Nucleus accumbens (tissue), 56 donors: ENCODE data around the gene HCFC1R1.
"Not testable (repeated sequence)": the region's sequence is repeated elsewhere in the genome, so short reads cannot be mapped to it uniquely, and the experiment has no call there.

Source experiments
- DNase-seq, 56 donors: peaks; one replicate each; lab custom pipeline; 2025; lab: John Stamatoyannopoulos, UW

Gene HCFC1R1

DNA sequence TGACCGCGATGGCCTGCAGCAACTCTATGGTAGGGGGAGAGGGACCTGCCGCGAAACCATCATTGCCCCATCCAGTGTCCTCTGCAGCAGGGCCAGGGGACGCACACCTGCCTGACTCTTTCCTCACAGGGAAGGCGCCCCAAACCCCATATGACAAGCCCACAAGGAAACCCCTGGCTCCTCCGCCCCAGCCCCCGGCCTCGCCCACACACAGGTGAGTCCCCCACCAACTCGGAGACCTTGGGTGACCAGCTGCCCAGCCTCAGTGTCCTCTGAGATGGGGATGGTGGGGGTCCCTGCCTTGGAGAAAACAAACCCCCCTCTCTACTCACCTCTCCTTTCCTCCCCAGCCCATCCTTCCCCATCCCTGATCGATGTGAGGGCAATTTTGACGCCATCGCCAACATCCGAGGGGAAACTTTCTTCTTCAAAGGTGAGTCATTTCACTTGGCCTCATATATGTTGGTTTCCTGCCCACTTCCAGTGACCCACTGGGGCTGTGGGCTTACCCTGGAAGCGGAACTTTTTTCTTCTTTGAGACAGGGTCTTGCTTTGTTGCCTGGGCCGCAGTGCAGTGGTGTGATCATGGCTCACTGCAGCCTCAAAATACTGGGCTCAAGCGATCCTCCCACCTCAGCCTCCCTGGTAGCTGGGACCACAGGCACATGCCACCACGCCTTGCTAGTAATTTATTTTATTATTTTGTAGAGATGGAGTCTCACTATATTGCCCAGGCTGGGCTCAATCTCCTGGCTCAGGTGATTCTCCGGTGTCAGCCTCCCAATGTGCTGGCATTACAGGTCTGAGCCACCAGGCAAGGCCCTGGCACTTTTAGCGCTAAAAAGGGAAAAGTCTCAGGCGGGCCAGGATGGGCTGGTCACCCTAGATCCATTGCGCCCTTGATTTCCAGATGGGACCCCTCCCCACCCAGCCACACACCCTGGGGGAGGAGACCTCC, 33.7 kb upstream of the HCFC1R1 start:
- DNase-seq, result no peak

DNA sequence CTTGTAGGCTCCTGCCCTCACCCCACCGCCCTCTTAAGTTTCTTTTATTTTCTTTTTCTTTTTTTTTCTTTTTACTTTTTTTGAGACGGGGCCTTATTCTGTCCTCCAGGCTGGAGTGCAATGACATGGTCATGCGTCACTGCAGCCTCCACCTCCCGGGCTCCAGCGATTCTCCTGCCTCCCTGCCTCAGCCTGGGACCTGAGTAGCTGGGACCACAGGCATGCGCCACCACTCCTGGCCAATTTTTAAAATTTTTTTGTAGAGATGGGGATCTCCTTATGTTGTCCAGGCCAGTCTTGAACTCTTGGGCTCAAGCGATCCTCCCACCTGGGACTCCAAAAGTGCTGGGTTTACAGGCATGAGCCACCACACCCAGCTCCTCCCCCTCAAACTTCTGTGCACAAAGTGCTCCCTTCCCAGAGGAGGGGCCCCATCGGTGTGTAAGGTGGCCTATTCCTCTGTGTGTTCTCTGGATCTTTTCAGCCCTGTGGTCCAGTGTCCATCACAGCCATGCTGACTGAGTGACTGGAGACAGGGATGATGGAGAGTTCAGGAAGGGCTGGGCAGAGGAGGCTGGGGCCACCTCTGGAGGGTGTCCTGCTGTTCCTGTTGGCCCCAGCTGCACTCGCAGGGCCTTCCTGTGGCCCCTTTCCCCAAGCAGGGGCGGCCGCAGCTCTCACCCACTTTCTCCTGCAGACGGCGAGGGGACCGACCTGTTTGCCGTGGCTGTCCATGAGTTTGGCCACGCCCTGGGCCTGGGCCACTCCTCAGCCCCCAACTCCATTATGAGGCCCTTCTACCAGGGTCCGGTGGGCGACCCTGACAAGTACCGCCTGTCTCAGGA, 32.8 kb upstream of the HCFC1R1 start:
- no peak for DNase-seq

DNA sequence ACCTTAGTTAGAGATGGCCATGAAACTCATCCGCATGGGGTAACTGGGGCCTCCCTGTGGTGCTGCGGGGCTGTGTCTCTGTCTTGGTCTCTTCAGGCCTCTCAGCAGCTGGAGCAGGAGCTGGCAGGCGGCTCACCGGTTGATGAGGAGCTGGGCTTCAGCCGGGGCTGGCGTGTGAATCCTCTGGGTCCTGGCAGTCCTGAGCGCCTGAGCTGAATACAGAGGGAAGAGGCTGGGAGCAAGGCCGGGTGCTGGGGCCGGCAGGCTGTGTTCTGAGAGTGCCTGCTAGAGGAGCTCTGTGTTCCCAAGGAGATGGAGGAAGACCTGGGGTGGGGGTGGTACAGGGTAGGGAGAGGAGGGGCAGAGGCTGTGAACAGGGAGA, 32.0 kb upstream of the HCFC1R1 start:
- DNase-seq, result peak in 1 of 56 donors; percentile 5

DNA sequence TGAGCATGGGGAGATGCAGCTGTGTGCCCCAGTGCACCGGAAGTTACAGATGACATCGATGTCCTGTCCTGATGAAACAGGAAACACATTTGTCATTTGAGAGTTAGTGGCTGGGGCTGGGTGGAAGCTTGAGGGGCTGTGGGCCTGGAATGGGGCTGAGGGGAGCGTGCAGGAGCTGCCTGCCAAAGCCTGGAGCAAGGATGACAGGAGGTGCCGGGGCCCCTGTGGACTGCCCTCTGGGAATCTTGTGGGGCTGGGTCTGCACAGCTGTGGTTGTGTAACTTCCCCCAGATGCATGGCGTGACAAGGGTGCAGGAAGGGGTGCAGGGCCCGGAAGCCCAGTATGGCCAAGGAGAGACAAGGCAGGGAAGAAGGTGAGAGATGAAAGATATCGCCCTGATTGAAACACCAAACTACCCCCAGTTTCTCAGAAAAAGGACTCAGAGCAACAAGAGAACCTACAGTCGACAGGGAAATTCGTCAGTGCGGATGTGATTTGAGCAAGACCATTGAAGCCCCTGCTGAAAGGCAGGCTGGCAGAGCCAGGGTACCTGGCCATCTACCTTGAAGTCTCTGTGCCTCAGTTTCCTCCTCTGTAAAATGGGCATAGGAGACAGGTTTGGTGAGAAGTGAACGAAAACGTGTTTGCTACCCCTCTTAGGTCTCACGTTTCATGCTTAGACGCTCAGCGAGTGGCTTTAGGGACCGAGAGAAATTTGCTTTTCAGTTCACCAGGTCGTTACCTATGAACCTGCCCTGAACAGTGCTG, 31.4 kb upstream of the HCFC1R1 start:
- no peak for DNase-seq

DNA sequence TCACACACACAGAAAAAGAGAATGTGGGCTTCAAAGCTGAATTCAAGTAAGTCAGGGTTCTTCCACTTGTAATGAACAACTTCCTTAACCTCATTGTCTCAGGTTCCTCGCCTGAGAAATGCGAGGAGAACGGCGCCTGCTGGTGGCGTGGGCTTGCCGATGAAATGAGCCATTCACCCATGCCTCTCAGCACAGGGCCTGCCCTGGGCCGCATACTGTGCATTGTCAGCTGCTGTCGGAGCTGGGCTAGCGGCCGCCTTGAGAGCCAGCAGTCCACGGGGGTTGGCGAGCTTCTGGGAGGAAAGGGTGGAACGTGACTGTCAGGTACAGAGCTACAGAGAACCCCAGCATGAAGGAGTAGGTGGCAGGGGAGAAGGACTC, 29.6 kb upstream of the HCFC1R1 start:
- DNase-seq, result not testable (repeated sequence)

DNA sequence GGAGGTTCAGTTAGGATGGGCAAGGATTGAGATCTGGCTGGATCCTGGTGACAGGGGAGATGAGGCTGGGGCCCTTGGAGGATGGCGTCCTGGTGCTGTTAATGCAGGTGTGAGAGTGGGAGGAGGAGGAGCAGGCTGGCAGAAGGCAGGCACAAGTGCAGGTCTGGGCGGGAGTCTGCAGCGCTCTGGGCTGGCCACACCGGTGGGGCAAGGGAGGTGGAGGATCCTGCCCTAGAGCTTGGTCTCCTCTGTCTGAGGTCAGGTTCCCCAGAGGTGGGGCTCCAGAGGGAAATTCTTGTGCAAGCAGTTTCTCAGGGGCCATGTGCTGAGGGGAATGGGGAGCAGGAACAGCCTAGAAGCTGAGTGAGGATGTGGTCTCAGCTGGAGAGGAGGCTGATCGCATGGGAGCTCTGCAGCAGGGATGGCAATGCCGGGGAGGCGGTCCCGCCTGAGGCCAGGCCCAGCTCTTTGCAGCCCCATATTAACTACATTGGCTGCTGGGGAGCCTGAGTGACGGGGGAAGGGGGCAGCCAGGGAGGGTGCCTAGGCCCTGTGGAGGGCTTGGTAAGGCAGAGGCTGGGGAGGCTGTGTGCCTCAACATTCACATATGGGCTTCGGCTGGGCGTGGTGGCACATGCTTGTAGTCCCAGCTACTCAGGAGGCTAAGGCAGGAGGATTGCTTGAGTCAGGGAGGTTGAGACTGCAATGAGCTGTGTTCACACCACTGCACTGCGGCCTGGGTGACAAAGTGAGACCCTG, 29.0 kb upstream of the HCFC1R1 start:
- DNase-seq, result not testable (repeated sequence)

DNA sequence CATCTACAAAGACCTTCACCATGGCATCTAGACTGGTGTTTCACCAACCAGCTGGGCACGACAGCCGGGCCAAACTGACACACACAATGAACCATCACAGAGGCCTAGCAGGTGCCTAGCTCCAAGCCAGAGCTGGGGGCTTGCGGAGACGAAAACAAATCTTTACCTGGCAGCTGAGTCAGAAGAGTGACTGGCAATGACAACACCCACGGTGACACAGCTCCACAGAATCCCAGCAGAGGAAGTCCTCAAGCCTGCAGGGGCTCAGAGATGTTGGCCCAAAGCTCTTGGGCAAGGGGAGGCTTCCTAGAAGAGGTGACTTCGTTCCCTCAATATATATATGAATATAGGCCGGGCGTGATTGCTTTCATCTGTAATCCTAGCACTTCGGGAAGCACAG, 27.8 kb upstream of the HCFC1R1 start:
- peak in 1 of 56 donors; percentile 5 for DNase-seq

DNA sequence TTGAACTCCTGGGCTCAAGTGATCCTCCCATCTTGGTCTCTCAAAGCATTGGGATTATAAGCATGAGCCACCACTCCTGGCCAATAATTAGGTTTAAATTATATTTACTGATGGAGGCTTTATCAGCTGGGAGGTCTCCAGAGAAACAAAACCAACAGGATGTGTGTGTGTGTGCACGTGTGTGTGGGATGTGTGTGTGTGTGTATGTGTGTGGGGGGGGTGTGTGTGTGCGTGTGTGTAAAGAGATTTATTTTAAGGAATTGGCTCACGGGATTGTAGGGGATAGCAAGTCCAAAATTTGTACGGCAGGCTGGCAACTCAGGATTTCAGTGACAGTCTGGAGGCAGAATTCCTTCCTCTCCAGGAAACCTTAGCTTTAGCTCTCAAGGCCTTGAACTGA, 27.3 kb upstream of the HCFC1R1 start:
- no peak for DNase-seq

DNA sequence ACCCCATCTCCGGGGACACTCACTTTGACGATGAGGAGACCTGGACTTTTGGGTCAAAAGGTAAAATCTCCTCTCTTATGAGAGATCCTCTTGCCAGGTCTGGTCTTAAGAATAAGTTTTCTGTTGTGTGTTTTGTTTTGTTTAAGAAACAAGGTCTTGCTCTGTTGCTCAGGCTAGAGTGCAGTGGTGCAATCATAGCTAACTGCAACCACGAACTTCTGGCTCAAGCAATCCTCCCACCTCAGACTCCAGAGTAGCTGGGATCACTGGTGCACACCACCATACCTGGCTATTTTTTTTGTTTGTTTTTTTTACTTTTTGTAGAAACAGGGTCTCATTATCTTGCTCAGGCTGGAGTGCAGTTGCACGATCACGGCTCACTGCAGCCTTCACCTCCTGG, 26.7 kb upstream of the HCFC1R1 start:
- DNase-seq, result no peak

DNA sequence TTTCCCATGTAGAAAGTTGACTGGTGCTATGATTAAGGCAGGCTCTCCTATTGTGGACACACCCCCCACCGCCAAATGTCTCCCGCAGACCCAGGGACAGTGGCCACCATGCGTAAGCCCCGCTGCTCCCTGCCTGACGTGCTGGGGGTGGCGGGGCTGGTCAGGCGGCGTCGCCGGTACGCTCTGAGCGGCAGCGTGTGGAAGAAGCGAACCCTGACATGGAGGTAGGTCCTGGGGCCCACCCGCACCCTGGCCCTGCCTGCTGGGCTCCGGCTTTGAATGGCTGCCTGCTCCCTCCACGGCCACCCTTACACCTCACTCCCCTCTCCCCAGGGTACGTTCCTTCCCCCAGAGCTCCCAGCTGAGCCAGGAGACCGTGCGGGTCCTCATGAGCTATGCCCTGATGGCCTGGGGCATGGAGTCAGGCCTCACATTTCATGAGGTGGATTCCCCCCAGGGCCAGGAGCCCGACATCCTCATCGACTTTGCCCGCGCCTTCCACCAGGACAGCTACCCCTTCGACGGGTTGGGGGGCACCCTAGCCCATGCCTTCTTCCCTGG, 26.3 kb upstream of the HCFC1R1 start:
- no peak for DNase-seq

DNA sequence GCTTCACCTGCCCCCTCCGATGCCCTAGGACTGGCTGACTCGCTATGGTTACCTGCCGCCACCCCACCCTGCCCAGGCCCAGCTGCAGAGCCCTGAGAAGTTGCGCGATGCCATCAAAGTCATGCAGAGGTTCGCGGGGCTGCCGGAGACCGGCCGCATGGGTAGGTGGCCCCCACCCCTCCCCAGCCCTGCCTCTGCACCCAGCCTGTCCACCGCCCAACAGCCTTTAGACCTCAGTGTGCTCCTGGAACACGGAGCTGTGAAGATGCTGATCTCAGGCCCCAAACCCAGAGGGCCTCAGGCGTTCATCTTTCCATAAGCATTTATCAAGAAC, 23.6 kb upstream of the HCFC1R1 start:
- DNase-seq, result no peak

DNA sequence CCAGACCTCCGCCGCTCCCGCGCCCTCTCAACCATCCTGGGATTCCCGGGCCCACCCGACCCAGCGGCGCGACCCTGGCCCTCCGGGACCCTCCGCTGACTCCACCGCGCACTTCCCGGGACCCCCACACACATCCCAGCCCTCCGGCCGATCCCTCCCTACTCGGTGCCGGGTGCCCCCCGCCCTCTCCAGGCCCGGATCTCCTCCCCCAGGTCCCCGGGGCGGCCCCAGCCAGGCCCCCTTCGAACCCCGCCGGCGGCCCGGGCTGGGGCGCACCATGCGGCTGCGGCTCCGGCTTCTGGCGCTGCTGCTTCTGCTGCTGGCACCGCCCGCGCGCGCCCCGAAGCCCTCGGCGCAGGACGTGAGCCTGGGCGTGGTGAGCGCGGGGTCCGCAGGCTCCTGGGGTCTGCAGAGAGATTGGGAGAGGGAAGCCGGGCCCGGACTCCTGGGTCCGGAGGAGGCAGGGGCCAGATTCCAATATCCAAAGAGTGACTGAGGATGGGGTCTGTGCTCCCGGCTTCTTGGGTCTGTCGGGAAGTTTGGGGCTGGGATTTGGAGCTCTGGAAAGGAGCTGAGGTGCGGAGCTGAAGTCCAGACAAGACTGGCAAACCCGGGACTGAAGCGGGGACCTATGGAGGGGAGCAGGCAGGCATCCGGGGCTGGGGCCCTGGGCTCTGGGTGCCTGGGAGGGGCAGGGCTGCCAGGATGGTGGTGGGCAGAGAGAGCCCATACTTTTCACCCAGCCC, 23.1 kb upstream of the HCFC1R1 start:
- DNase-seq, result no peak

DNA sequence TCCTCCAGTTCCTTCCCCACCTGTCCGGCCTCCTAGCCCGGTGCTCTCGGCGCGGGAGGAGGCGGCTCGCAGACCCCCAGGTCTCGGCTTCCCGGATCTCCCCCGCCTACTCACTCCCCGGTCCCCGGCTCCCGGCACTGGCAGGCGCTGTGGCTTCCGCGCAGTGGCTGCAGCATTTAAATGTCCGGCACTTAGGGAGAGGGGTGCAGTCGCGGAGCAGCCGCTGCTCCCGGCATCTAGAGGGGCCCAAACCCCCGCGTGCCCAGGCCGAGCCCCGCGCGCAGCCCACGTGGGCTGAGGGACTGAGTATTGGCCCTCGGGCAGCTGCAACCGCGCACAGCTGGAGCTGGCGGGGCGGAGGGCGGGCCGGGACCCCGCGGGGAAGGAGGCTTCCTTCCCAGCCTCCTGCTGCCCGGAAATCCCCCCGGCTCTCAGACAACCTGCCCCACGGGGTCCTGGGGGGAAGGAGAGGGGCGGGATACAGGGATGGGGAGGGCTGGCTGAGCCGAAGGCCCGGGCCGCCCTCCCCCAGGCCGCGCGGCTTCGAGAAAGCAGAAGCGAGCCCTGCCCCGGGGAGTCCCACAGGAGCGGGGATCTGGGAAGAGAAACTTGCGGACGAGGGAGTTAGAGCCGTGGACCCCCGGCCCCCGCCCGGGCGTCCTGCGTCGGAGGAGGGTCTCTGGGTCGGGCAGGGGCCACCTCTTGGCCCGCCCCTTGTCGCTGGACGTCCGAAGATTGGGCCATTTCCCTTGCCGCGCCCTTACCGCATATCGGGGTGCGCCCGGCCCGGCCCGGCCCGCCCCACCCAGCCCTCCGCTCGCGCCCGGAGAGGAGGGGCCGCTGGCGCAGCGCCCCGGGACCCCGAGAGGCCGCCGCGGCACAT, 22.3 kb upstream of the HCFC1R1 start, which contains the start of gene MMP25:
Gene MMP25, plus strand, starts transcription at position 804 of the 883 bp plus-strand sequence. CDS start 357 bp downstream, outside the sequence.
- DNase-seq, result no peak

DNA sequence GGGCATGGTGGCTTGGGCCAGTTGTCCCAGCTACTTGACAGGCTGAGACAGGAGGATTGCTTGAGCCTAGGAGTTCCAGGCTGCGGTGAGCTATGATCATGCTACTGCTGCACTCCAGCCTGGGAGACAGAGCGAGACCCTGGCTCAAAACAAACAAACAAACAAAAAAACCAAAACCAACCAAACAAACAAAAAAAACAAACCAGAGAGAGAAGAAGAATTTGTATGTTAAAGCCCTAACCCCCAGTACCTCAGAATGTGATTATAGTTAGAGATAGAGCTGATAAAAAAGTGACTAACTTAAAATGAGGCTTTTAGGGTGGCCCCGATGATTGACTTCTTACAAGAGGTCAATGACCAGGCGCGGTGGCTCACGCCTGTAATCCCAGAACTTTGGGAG, 21.0 kb upstream of the HCFC1R1 start:
- no peak for DNase-seq

DNA sequence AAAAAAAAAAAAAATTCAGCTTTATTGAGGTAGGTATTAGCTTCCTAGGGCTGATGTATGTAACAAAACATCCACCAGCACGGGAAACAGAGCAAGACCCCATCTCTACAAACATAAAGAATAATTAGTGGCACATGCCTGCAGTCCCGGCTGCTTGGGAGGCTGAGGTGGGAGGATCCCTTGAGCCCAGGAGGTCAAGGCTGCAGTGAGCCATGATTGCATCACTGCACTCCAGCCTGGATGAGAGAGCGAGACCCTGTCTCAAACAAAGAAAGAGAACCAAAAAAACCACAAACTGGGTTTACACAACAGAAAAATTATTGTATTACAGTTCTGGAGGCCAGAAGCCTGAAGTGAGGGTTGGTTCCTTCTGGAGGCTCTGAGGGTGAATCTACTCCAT, 18.6 kb upstream of the HCFC1R1 start:
- DNase-seq, result no peak

DNA sequence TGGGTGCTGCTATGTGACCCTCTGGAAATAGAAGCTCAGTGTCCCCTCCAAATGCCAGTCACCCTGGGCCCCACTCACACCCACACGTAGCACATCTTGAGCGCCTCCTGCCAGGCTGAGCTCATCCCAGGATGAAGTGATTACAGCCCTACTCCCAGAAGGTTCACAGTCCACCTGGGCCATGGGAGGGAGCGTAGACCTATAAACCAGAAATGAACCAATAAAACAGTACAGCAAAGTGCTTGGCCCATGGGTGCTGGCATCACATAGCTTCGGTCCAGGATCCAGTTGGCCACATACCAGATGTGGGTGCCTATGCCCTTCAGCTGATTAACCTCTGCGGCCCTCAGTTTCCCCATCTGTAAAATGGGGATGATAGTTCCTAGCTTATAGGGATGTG, 15.2 kb upstream of the HCFC1R1 start:
- DNase-seq, result no peak

DNA sequence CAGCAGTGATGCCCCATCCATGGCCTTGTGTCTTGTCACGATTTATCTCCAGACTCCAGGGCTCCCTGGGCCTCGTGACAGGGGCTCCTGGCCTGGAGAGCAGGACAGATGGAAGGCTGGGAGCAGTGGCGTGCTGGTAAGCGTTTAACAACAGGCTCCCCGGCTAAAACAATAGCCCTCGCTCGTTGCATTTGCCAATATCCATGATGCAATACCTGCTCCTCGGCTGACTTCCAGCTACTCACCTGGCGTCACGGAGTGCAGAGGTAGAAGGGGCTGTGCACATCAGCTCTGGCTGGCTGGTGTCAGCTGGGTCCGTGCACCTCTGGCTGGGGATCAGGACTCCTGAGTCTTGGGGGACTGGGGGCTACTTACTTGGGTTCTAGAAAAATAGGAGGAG, 14.5 kb upstream of the HCFC1R1 start:
- no peak for DNase-seq

DNA sequence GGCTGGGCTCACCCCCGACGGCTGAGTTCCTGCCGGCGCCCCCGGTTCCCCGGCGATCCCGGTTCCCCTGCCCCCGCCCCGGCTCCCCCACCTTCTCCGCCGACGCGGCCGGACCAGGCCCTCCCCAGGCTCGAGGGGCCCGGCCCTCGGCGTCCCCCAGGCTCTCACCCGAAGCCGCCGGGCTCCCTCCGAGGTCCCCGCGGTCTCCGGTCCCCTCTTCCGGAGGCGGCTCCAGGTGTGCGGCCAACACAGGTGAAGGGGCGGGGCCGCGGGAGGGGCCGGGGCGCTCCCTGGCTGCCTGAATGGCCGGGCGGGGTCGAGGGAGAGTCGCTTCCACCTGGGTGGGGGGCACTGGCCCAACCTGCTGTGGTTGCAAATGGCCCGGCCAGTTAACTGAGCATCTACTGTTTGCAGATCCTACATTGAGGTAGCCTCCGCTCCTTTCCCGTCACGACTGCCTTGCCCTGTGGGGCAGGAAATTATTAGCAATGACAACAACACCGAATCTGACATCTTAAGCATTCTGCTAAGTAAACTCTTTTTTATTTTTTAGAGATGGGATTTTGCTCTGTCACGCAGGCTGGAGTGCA, 13.1 kb upstream of the HCFC1R1 start, which contains the start of gene BICDL2:
Gene BICDL2, minus strand, starts transcription at position 219 of the 590 bp plus-strand sequence. CDS start 1,448 bp downstream, outside the sequence.
- no peak for DNase-seq
